H1 (cell line): ENCODE measurements around the gene KCTD12. TPM values are rescaled to one million over a fixed set of nuclear protein-coding genes. Genes with fewer than 3 reads are reported as not detected.

ENCODE experiments used
- CTCF ChIA-PET: fragments of 300-600 bp; sonication (Branson Sonifier 250); formaldehyde crosslinking; loops from one replicate; lab custom pipeline; 2021; ENCODE audit not compliant: partially characterized antibody; lab: Charles Lee
- POLR2A ChIA-PET: fragments of 300-600 bp; sonication (Branson Sonifier 250); formaldehyde crosslinking; loops from one replicate; lab custom pipeline; 2021; ENCODE audit warnings: inconsistent platforms; ENCODE audit not compliant: partially characterized antibody; lab: Charles Lee
- DNase-seq, 2 experiments: peaks; one replicate each; pipeline versions ENCODE4 v3.0.0 to v3.0.0-alpha.2; 2010 to 2022; ENCODE audit warnings: low spot score in 2 of 2, low read depth in 1 of 2, mixed read lengths in 1 of 2
- FAIRE-seq: peaks from 2 replicates; lab custom pipeline; 2011; peaks lifted over from hg19 to GRCh38; lab: Jason Lieb, UNC
- H2AFZ ChIP-seq: 2 replicates; pipeline ENCODE4 v1.8.1; 2012; ENCODE audit warnings: low read length, inconsistent platforms
- H2AK5ac ChIP-seq: 2 replicates; pipeline ENCODE4 v1.6.1; 2013; ENCODE audit warnings: low read depth, low read length
- H2BK120ac ChIP-seq: replicated peaks from 2 replicates; pipeline ENCODE3; 2013; ENCODE audit warnings: low read depth, low read length, inconsistent platforms
- H2BK12ac ChIP-seq: 2 replicates; pipeline ENCODE4 v1.6.1; 2013; ENCODE audit warnings: low read depth, low read length
- H2BK15ac ChIP-seq: 2 replicates; pipeline ENCODE4 v1.6.1; 2013; ENCODE audit warnings: low read length
- H2BK20ac ChIP-seq: 2 replicates; pipeline ENCODE4 v1.6.1; 2013; ENCODE audit warnings: low read length
- H2BK5ac ChIP-seq: 2 replicates; pipeline ENCODE4 v1.6.1; 2013; ENCODE audit warnings: low read depth, low read length
- H3K14ac ChIP-seq: 2 replicates; pipeline ENCODE4 v1.6.1; 2013; ENCODE audit warnings: inconsistent platforms; ENCODE audit not compliant: insufficient read length
- H3K18ac ChIP-seq: 2 replicates; pipeline ENCODE4 v1.6.1; 2013; ENCODE audit warnings: low read length; ENCODE audit errors: extremely low read depth
- H3K23ac ChIP-seq: 2 replicates; pipeline ENCODE4 v1.6.1; 2013; ENCODE audit warnings: inconsistent platforms; ENCODE audit not compliant: insufficient read length
- H3K23me2 ChIP-seq: 2 replicates; pipeline ENCODE4 v1.6.1; 2013; ENCODE audit warnings: low read depth, low read length
- H3K27ac ChIP-seq: 2 replicates; pipeline ENCODE4 v1.6.1; 2011; ENCODE audit warnings: low read depth, low read length, inconsistent platforms
- H3K27me3 ChIP-seq, 4 experiments: replicated peaks in 1 of 4; 1 replicate in 1 of 4; 2 replicates in 3 of 4; pipeline versions ENCODE4 v1.6.1 to v1.8.1; 2011 to 2013; ENCODE audit warnings: low read length in 3 of 4, mild to moderate bottlenecking in 3 of 4, inconsistent platforms in 2 of 4, mixed read lengths in 2 of 4, moderate library complexity in 1 of 4; ENCODE audit not compliant: control insufficient read depth in 3 of 4, insufficient read depth in 3 of 4; ENCODE audit errors: extremely low read depth in 1 of 4
- H3K36me3 ChIP-seq, 4 experiments: 2 replicates each; pipeline versions ENCODE4 v1.6.1 to v1.8.1; 2011 to 2013; ENCODE audit warnings: mild to moderate bottlenecking in 4 of 4, low read length in 3 of 4, moderate library complexity in 2 of 4, control low read depth in 1 of 4, inconsistent platforms in 1 of 4; ENCODE audit not compliant: insufficient read depth in 4 of 4, control insufficient read depth in 2 of 4
- H3K4ac ChIP-seq: replicated peaks from 2 replicates; pipeline ENCODE3; 2013; ENCODE audit warnings: low read length, low read depth, mixed read lengths, inconsistent platforms; ENCODE audit not compliant: insufficient read length
- H3K4me1 ChIP-seq, 4 experiments: replicated peaks in 1 of 4; 1 replicate in 1 of 4; 2 replicates in 3 of 4; pipeline versions ENCODE4 v1.6.1 to v1.8.1; 2011 to 2013; ENCODE audit warnings: low read length in 3 of 4, inconsistent platforms in 2 of 4, mixed read lengths in 1 of 4; ENCODE audit not compliant: insufficient read depth in 4 of 4, control insufficient read depth in 3 of 4
- H3K4me2 ChIP-seq, 2 experiments: 2 replicates each; pipeline versions ENCODE4 v1.6.1 to v1.8.1; 2011 to 2013; ENCODE audit warnings: low read depth in 2 of 2, low read length in 2 of 2, control low read depth in 1 of 2, inconsistent platforms in 1 of 2, mild to moderate bottlenecking in 1 of 2; ENCODE audit not compliant: insufficient read depth in 1 of 2
- H3K4me3 ChIP-seq, 4 experiments: fragments of 200-600, 300-600 bp in 1 of 4; sonication (generic), shearing (Covaris generic), sonication (Bioruptor Twin) in 1 of 4; 2 replicates each; pipeline versions ENCODE4 v1.5.1 to v1.8.1; 2011 to 2016; ENCODE audit warnings: low read length in 4 of 4, low read depth in 3 of 4, control low read depth in 2 of 4, inconsistent platforms in 2 of 4, mild to moderate bottlenecking in 2 of 4, mixed read lengths in 1 of 4, moderate library complexity in 1 of 4; ENCODE audit not compliant: insufficient read depth in 2 of 4; ENCODE audit errors: extremely low read depth in 1 of 4
- H3K56ac ChIP-seq: replicated peaks from 2 replicates; pipeline ENCODE3; 2013; ENCODE audit warnings: low read depth, mild to moderate bottlenecking, mixed read lengths, low read length, inconsistent platforms; ENCODE audit not compliant: insufficient read length
- H3K79me1 ChIP-seq: 2 replicates; pipeline ENCODE4 v1.6.1; 2013; ENCODE audit warnings: low read depth, low read length, control low read depth
- H3K79me2 ChIP-seq, 2 experiments: 2 replicates each; pipeline versions ENCODE4 v1.6.1 to v1.8.1; 2012 to 2013; ENCODE audit warnings: low read length in 2 of 2, mild to moderate bottlenecking in 2 of 2, inconsistent platforms in 1 of 2; ENCODE audit not compliant: insufficient read depth in 2 of 2, control insufficient read depth in 1 of 2
- H3K9ac ChIP-seq, 4 experiments: replicated peaks in 1 of 4; 1 replicate in 1 of 4; 2 replicates in 3 of 4; pipeline versions ENCODE4 v1.6.1 to v1.8.1; 2011 to 2013; ENCODE audit warnings: low read depth in 3 of 4, low read length in 3 of 4, control low read depth in 2 of 4, mild to moderate bottlenecking in 2 of 4, moderate library complexity in 2 of 4, inconsistent platforms in 1 of 4; ENCODE audit errors: extremely low read depth in 1 of 4
- H3K9me3 ChIP-seq, 2 experiments: 2 replicates each; pipeline versions ENCODE4 v1.6.1 to v1.8.1; 2012 to 2013; ENCODE audit warnings: mild to moderate bottlenecking in 2 of 2, moderate library complexity in 2 of 2, control low read depth in 1 of 2, inconsistent platforms in 1 of 2, low read depth in 1 of 2, low read length in 1 of 2, mixed read lengths in 1 of 2; ENCODE audit not compliant: insufficient read depth in 2 of 2
- H4K20me1 ChIP-seq, 2 experiments: replicated peaks in 1 of 2; 2 replicates each; pipeline versions ENCODE3 to v1.8.1; 2011 to 2013; ENCODE audit warnings: inconsistent platforms in 2 of 2, low read length in 2 of 2, mild to moderate bottlenecking in 1 of 2; ENCODE audit not compliant: insufficient read depth in 2 of 2, control insufficient read depth in 1 of 2
- H4K5ac ChIP-seq: 2 replicates; pipeline ENCODE4 v1.6.1; 2013; ENCODE audit warnings: low read length, low read depth, mixed read lengths, inconsistent platforms; ENCODE audit not compliant: insufficient read length
- H4K8ac ChIP-seq: 2 replicates; pipeline ENCODE4 v1.8.0; 2013; ENCODE audit warnings: mild to moderate bottlenecking, moderate library complexity, low read length, inconsistent platforms; ENCODE audit not compliant: insufficient read depth; ENCODE audit errors: extremely low read depth
- H4K91ac ChIP-seq: replicated peaks from 2 replicates; pipeline ENCODE3; 2013; ENCODE audit warnings: low read length, mixed read lengths, inconsistent platforms; ENCODE audit not compliant: insufficient read length
- CEBPB ChIP-seq: IDR thresholded peaks from 2 replicates; pipeline ENCODE4 v1.6.1; 2012; ENCODE audit warnings: low read depth, low read length
- SP1 ChIP-seq: IDR thresholded peaks from 2 replicates; pipeline ENCODE4 v1.6.1; 2011; ENCODE audit warnings: low read depth, low read length
- WGBS, 2 experiments: shearing (Covaris generic) in 1 of 2; methylation state at CpG; one replicate each; pipeline versions ENCODE4 v1.1.6 to v1.1.7; 2013 to 2015; ENCODE audit warnings: low lambda C conversion rate in 2 of 2, mixed read lengths in 2 of 2, inconsistent platforms in 1 of 2, low coverage in 1 of 2, missing lambda C conversion rate in 1 of 2; ENCODE audit not compliant: insufficient replicate concordance in 2 of 2, insufficient coverage in 1 of 2, insufficient read length in 1 of 2; ENCODE audit errors: extremely low coverage in 1 of 2, missing lambda C conversion rate in 1 of 2; 5-methylcytosine and 5-hydroxymethylcytosine counted together
- polyA plus RNA-seq, 7 experiments: library from polyadenylated mRNA; depleted of rRNA in 3 of 7; stranded (reverse) in 5 of 7; unstranded in 2 of 7; fragments of >200 nt in 5 of 7; fragments of 200-250 nt in 2 of 7; gene quantifications; 1 replicate in 5 of 7; 2 replicates in 1 of 7; 4 replicates in 1 of 7; pipeline versions ENCODE4 v1.2.1 to v1.2.3, GENCODE V29; 2011 to 2013; ENCODE audit warnings: missing spikeins in 2 of 7, mixed read lengths in 2 of 7
- total RNA-seq: library from RNA; stranded (reverse); fragmentation: NEBNext Ultra II Directional; extraction: Animal tissue kit (Norgen Biotek cat#: 25700); gene quantifications from 2 replicates; pipeline ENCODE4 v1.2.1, GENCODE V29; 2021

Gene KCTD12
- total and polyA plus RNA-seq, 2 of the 8 experiments (the other 6 are each of a cell fraction or from before 2014, with no cell fraction given) = 2.5 to 9.6 TPM

- no peak overlapping the region for H3K4me2 ChIP-seq
- H2BK20ac ChIP-seq = no peak overlapping the region
- no peak overlapping the region for H4K5ac ChIP-seq
- no peak overlapping the region for H3K23ac ChIP-seq
- H2BK5ac ChIP-seq = no peak overlapping the region
- H2BK120ac ChIP-seq = no peak overlapping the region
- H3K14ac ChIP-seq = no peak overlapping the region
- no peaks in the 10 kb centered on the region for H4K20me1 ChIP-seq
- H2AK5ac ChIP-seq = no peak overlapping the region
- no peaks in the 10 kb centered on the region for H3K9me3 ChIP-seq
- TF ChIP-seq CEBPB (peak; percentile 50; the same call in 1 of the 2 replicates), SP1 (no peak)
- TF ChIP-seq, all 59 proteins: peak for 1
- no peak overlapping the region for H2BK15ac ChIP-seq
- H2BK12ac ChIP-seq = no peak overlapping the region
- no peak overlapping the region for H3K4ac ChIP-seq
- H3K27me3 ChIP-seq = no peaks in the 10 kb centered on the region
- 81% methylated on average over 2 of the region's 2 CpGs; no CpG with 5 or more reads in 1 of the 2 experiments for WGBS, 2 experiments
- FAIRE-seq (no peak), DNase-seq (no peak)
- H3K4me3 ChIP-seq = no peak overlapping the region
- H3K56ac ChIP-seq = no peak overlapping the region
- H3K36me3 ChIP-seq = no peaks in the 10 kb centered on the region
- POLR2A ChIA-PET = no interaction called here
- H4K91ac ChIP-seq = no peak overlapping the region
- no peak overlapping the region for H4K8ac ChIP-seq
- H3K23me2 ChIP-seq = no peaks in the 10 kb centered on the region
- no peaks in the 10 kb centered on the region for H3K79me2 ChIP-seq
- H3K27ac ChIP-seq = no peak overlapping the region
- H3K79me1 ChIP-seq = no peaks in the 10 kb centered on the region
- no peak overlapping the region for H3K18ac ChIP-seq
- no peaks in the 10 kb centered on the region for H3K4me1 ChIP-seq
- no peak overlapping the region for H3K9ac ChIP-seq
- no peak overlapping the region for H2AFZ ChIP-seq
- CTCF ChIA-PET = interaction anchor here (1.0 kb wide), 1 partner anchor 833 kb away, joined by 3 read pairs; no protein-coding TSS in a partner anchor
Measured at GRCh38 chr13:76852986-76853385, 33.2 kb downstream of the KCTD12 start.
